IPS DF 4.7 (cell line): Measurements from ENCODE around the gene PRRG1.
"Not testable (repeated sequence)": the region's sequence is repeated elsewhere in the genome, so short reads cannot be mapped to it uniquely, and the experiment has no call there.

ENCODE experiments used
- DNase-seq: peaks from one replicate; pipeline ENCODE4 v3.0.0-alpha.2; 2013; ENCODE audit warnings: low spot score; ENCODE audit errors: extremely low read depth

PRRG1 gene

GRCh38 chrX:37468124-37468739 is 119.1 kb downstream of the PRRG1 start:
- no peak for DNase-seq

- no peak for DNase-seq
Measured at GRCh38 chrX:37470711-37471110, 121.5 kb downstream of the PRRG1 start.

DNA sequence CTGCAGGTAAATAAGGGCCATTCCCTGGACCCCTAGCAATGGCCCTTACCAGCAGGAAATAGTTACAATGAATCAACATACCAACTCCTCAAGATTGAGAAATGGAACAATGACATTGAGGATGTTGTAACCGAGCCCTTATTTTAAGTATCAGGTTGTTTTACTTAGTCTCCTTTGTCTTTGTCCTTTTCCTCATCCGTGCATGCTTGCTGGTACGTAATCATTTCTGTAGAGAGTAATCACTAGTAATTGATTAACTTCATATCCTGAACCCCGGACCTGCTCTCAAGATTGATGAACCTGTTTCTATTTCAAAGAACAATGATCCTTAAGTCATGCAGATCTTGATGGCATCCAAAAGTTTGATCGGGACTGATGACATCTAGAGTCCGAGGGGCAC is 123.7 kb downstream of the PRRG1 start:
- DNase-seq: no peak

- no peak for DNase-seq
Measured at GRCh38 chrX:37474478-37474877, 125.3 kb downstream of the PRRG1 start.

GRCh38 chrX:37476571-37477170 is 127.5 kb downstream of the PRRG1 start:
- no peak for DNase-seq

- not testable (repeated sequence) for DNase-seq
Measured at GRCh38 chrX:37484335-37484734, 135.2 kb downstream of the PRRG1 start.

- no peak for DNase-seq
Measured at GRCh38 chrX:37485429-37485828, 136.3 kb downstream of the PRRG1 start.

GRCh38 chrX:37487271-37487670 is 138.1 kb downstream of the PRRG1 start:
- DNase-seq: no peak

DNA sequence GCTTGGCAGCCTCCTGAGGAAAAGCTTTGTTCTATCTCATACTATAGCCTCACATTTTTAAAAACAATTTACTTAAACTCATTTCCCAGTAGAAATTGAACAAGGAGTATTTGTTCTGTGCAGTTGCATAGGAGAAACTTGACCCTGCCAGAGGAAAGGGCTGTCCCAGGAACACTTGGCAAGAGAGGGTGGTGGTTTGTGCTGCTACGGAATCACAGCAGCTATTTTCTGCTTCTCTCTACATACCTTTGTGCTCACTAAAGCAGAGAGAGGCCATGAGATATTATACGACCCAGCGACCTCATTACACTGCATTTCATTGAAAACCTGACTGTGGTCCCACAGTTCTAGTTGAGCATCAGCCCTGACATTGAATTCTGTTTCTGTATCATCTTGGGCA is 139.2 kb downstream of the PRRG1 start:
- DNase-seq: no peak

DNA sequence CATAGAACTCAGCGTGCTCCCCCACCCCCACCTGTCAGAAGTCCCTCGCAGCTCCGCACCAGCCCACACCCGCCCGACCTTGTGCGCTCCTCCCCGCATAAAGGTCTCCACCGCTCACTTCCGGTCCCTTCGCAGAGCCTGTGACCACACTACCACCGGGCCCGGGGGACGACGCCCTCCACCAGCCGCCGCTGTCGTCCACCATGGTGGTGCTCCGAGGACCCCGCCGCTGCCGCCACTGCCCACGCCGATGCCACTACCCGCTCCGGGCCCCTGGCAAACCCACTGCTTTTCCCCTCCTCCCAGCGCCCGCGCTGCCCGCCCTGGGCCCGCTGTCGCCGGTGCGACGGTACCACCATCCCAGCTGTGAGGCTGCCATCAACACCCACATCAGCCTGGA is 142.5 kb downstream of the PRRG1 start:
- DNase-seq: no peak

GRCh38 chrX:37495760-37496159 is 146.6 kb downstream of the PRRG1 start:
- not testable (repeated sequence) for DNase-seq

DNA sequence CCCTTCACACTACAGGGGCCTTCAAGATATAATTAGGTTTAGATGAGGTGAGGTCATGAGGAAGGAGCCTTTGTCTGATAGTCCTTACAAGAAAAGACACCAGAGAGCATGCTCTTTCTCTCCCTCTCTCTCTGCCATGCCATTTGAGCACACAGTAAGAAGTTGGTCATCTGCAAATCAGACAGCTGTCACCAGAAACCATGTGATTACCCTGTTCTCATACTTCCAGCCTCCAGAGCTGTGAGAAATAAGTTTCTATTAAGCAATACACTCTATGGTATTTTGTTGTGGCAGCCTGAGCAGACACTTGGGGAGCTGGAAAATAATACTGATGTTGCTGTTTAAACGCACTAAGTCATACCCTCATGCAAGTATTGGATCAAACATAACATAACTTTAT is 148.0 kb downstream of the PRRG1 start:
- not testable (repeated sequence) for DNase-seq

GRCh38 chrX:37498323-37498722 is 149.2 kb downstream of the PRRG1 start:
- not testable (repeated sequence) for DNase-seq

DNA sequence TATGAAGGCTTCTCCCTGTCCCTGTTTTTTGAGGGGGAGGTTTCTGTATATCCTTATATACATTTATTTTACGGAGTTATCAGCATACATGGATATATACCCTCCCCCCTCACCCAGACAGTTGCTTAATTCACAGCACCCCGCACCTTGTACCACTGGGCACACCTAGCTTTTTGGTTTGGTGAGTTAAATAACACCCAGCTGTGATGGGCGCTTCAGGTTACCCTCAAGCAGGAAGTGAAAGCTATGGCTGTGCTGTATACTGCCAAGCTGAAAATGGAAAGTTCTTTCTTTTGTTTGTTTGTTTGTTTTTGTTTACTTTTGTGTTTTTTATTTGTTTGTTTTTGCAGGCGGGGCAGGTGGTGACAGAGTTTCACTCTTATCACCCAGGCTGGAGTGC is 150.5 kb downstream of the PRRG1 start:
- DNase-seq: not testable (repeated sequence)

DNA sequence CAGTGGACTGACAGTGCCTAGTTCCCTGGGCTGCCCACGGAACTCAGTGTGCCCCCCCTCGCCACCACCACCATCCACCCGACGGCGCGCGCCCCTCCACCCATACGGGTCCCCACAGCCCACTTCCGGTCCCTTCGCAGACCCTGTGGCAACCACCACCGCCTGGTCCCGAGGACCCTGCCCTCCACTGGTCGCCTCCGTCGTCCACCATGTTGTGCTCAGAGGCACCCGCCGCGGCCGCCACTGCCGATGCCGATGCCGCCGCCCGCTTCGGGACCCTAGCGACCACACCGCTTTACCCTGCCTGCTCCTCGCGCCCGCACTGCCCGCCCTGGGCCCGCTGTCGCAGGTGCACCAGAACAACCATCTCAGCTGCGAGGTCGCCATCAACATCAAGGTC is 155.8 kb downstream of the PRRG1 start:
- DNase-seq: no peak
